ENCODE measurements around the gene FNDC1.

The FNDC1 gene

GRCh38 chr6:159213405-159213804 is 44.2 kb downstream of the FNDC1 start:
- no peak for DNase-seq

- DNase-seq, result no peak
Measured at GRCh38 chr6:159214281-159214680, 45.1 kb downstream of the FNDC1 start.

GRCh38 chr6:159217595-159218275 is 48.5 kb downstream of the FNDC1 start:
- DNase-seq, result peak; percentile 65

- DNase-seq, result no peak
Measured at GRCh38 chr6:159220093-159220492, 50.9 kb downstream of the FNDC1 start.

- DNase-seq, result no peak
Measured at GRCh38 chr6:159221486-159222170, 52.4 kb downstream of the FNDC1 start.

GRCh38 chr6:159224452-159224851 is 55.3 kb downstream of the FNDC1 start:
- no peak for DNase-seq

- no peak for DNase-seq
Measured at GRCh38 chr6:159229651-159230051, 60.5 kb downstream of the FNDC1 start.

GRCh38 chr6:159232106-159232645 is 63.0 kb downstream of the FNDC1 start:
- DNase-seq, result no peak

- no peak for DNase-seq
Measured at GRCh38 chr6:159232751-159233150, 63.6 kb downstream of the FNDC1 start.

GRCh38 chr6:159233365-159234101 is 64.3 kb downstream of the FNDC1 start:
- DNase-seq, result no peak

GRCh38 chr6:159234102-159234553 is 64.9 kb downstream of the FNDC1 start:
- DNase-seq, result no peak

- no peak for DNase-seq
Measured at GRCh38 chr6:159238920-159239558, 69.8 kb downstream of the FNDC1 start.

- no peak for DNase-seq
Measured at GRCh38 chr6:159249128-159249527, 79.9 kb downstream of the FNDC1 start.

GRCh38 chr6:159249752-159250151 is 80.6 kb downstream of the FNDC1 start:
- no peak for DNase-seq

- no peak for DNase-seq
Measured at GRCh38 chr6:159250633-159251032, 81.4 kb downstream of the FNDC1 start.

GRCh38 chr6:159252955-159253508 is 83.8 kb downstream of the FNDC1 start:
- DNase-seq, result peak; percentile 71

- DNase-seq, result no peak
Measured at GRCh38 chr6:159254186-159254585, 85.0 kb downstream of the FNDC1 start.

GRCh38 chr6:159255434-159255951 is 86.3 kb downstream of the FNDC1 start:
- no peak for DNase-seq

GRCh38 chr6:159256128-159256527 is 86.9 kb downstream of the FNDC1 start:
- DNase-seq, result no peak

- no peak for DNase-seq
Measured at GRCh38 chr6:159257846-159258245, 88.6 kb downstream of the FNDC1 start.

GRCh38 chr6:159259441-159260125 is 90.4 kb downstream of the FNDC1 start:
- DNase-seq, result no peak

- DNase-seq, result no peak
Measured at GRCh38 chr6:159260208-159260607, 91.0 kb downstream of the FNDC1 start.
